ENCODE data around the gene ARPC4. TPM values are rescaled to one million over a fixed set of nuclear protein-coding genes. Genes with fewer than 3 reads are reported as not detected.

ARPC4 gene
- total RNA-seq, 1 donor from 2014 or later: 129 TPM

DNA sequence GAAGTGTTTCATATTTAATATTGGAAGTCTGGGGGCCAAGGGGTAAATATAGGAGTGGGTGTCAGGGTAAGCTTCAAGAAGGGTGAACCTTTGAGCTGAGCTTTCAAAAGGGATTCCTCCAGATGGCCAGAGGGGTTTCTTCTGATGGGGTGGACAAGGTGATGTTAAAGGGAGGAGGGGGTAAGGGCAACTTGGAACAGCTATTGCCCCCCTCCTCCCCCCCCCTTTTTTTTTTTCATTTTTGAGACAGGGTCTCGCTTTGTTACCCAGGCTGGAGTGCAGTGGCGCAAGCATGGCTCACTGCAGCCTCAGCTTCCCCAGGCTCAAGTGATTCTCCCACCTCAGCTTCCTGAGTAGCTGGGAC is 15.1 kb downstream of the ARPC4 start:
- Mint-ChIP-seq H3K4me3 (ENCODE audit: low read depth) (no peak overlapping the region), H3K27me3 (peaks cover 13% of the 10 kb centered on the region), H3K9me3 (ENCODE audit: low read depth) (no peaks in the 10 kb centered on the region), H3K36me3 (ENCODE audit: insufficient read depth) (peaks cover 13% of the 10 kb centered on the region), H3K4me1 (ENCODE audit: low read depth) (peaks cover 9% of the 10 kb centered on the region), H3K27ac (no peak overlapping the region)
- no peak for DNase-seq (ENCODE audit: low spot score, unreplicated experiment)
- TF ChIP-seq, protein P1, sequence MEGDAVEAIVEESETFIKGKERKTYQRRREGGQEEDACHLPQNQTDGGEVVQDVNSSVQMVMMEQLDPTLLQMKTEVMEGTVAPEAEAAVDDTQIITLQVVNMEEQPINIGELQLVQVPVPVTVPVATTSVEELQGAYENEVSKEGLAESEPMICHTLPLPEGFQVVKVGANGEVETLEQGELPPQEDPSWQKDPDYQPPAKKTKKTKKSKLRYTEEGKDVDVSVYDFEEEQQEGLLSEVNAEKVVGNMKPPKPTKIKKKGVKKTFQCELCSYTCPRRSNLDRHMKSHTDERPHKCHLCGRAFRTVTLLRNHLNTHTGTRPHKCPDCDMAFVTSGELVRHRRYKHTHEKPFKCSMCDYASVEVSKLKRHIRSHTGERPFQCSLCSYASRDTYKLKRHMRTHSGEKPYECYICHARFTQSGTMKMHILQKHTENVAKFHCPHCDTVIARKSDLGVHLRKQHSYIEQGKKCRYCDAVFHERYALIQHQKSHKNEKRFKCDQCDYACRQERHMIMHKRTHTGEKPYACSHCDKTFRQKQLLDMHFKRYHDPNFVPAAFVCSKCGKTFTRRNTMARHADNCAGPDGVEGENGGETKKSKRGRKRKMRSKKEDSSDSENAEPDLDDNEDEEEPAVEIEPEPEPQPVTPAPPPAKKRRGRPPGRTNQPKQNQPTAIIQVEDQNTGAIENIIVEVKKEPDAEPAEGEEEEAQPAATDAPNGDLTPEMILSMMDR (IDR thresholded peaks at IDR 0.05; ENCODE audit: unreplicated experiment): no peak

DNA sequence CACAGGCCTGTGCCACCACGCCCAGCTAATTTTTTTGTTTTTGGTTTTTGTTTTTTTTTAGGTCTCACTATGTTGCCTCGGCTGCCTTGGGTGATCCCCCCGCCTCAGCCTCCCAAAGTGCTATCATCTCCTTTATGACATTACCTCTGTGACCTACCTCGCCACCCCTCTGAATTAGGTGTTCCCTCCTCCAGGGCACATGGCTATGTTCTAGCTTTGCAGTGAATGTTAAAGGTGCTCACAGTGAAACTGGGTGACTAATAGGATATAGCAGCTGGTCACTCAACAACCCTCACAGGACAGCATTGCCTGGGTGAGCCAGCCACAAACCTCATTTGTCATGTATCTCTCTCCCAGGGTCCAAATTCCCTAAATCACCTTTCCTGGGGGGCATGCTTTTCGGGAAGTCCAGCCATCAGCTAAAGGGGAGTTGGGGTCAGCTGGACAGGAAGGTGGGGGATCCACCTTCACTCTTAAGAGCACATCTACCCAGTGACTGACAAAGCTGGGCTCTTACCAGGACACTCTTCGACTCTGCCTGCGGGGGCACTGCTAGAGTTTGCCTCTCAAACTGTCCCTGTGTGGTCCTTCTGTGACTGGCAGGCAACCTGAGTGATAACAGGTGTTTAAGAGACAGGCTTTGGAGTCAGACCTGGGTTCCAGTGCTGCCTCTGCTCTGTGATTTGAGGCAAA is 15.6 kb downstream of the ARPC4 start:
- Mint-ChIP-seq H3K27ac (no peak overlapping the region), H3K9me3 (ENCODE audit: low read depth) (no peaks in the 10 kb centered on the region), H3K27me3 (peaks cover 13% of the 10 kb centered on the region), H3K36me3 (ENCODE audit: insufficient read depth) (peaks cover 9% of the 10 kb centered on the region), H3K4me1 (ENCODE audit: low read depth) (peaks cover 9% of the 10 kb centered on the region), H3K4me3 (ENCODE audit: low read depth) (no peak overlapping the region)
- TF ChIP-seq, protein P1 (IDR thresholded peaks at IDR 0.05; ENCODE audit: unreplicated experiment): peak; percentile 32
- no peak for DNase-seq (ENCODE audit: low spot score, unreplicated experiment)

DNA sequence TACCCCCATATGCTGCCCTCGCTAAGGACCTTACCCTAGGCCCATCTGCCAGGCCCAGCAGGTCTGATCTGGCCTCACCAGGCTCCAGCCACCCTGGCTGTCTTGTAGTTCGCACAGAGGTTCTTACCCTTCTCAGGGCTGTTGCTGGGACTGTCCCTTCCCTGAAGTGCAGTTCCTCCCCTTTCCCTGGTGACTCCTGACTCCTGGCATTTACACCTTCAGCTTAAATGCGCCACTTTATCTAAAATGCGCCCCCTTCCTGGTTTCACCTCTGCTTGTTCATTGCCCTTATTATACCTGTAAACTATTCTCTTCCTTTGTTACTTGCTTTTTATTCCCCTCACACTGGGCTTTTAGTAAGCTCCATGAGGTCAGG is 16.3 kb downstream of the ARPC4 start:
- no peak for DNase-seq (ENCODE audit: low spot score, unreplicated experiment)
- H3K9me3 Mint-ChIP-seq (ENCODE audit: low read depth): no peaks in the 10 kb centered on the region
- peaks cover 13% of the 10 kb centered on the region for H3K27me3 Mint-ChIP-seq
- peaks cover 9% of the 10 kb centered on the region for H3K4me1 Mint-ChIP-seq (ENCODE audit: low read depth)
- peak overlapping the region; percentile 79 for H3K4me3 Mint-ChIP-seq (ENCODE audit: low read depth)
- peak overlapping the region; percentile 95 for H3K27ac Mint-ChIP-seq
- peaks cover 5% of the 10 kb centered on the region for H3K36me3 Mint-ChIP-seq (ENCODE audit: insufficient read depth)
- TF ChIP-seq, protein P1 (IDR thresholded peaks at IDR 0.05; ENCODE audit: unreplicated experiment): no peak

DNA sequence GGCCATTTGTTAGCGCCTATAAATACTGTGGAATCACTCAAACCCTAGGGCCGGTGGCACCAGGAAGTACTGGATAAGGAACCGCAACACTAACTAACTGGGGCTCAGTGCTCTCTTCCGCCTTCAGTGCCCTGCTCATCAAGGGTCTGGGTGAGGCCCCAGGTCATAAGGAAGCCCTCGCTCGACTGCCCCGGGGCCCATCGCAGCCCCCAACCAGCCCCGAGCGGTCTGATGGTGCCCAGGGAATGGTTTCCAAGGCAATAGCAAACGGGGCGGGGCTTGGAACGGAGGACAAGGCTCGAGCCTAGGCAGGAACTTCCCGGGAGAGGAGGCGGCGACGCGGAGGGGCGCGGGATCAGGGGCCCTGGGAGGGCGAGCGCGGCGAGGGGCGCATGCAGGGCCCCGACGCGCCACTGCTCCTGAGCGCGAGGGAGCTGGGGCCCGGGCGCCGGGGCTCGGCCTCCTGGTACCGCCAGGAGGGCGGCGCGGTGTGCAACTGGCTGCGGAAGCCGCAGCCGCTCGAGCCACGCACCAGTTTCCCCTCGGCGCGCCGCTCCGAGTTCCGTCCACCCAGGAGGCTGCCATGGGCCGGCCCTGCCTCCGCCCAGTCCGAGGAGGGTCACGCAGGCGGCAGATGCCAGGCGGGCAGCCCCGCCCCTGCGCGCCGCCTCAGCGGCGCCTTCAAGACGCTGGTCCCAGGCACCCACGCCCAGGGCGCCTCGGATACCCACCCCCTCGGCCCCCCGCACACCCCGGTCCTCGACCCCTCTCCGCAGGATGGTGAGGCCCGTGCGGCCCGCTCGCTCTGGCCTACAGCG is 16.9 kb downstream of the ARPC4 start, which contains the start of gene TTLL3:
TTLL3 (plus strand) TSS at position 648 of the 818 bp plus-strand sequence. CDS start 400 bp downstream, outside the sequence.
- Mint-ChIP-seq H3K4me3 (ENCODE audit: low read depth) (peak within 1 kb of the TSS; percentile 79), H3K36me3 (ENCODE audit: insufficient read depth) (peaks cover under 1% of the 10 kb centered on the region), H3K4me1 (ENCODE audit: low read depth) (peaks cover 9% of the 10 kb centered on the region), H3K9me3 (ENCODE audit: low read depth) (no peaks in the 10 kb centered on the region), H3K27ac (peak within 1 kb of the TSS; percentile 95), H3K27me3 (peaks cover 13% of the 10 kb centered on the region)
- TF ChIP-seq, protein P1 (IDR thresholded peaks at IDR 0.05; ENCODE audit: unreplicated experiment): no peak
- peak; percentile 43 for DNase-seq (ENCODE audit: low spot score, unreplicated experiment)

DNA sequence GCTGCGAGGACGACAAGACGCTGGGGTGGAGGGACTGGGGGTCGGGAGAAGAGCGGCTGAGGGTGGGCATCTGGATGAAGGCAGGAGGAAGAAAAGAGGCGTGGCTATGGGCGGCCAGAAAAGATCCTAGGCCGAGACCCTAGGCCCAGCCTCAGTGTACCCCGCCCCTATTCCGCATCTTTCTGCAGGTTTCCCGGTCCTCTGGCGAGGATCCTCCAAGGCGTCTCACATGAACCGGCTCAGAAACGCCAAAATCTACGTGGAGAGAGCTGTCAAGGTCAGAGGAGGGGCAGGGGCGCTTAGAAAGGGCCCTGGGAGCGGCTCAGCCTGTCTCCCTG is 17.5 kb downstream of the ARPC4 start:
- no peaks in the 10 kb centered on the region for H3K9me3 Mint-ChIP-seq (ENCODE audit: low read depth)
- peak overlapping the region; percentile 59 for H3K27ac Mint-ChIP-seq
- DNase-seq (ENCODE audit: low spot score, unreplicated experiment): no peak
- H3K27me3 Mint-ChIP-seq: peaks cover 13% of the 10 kb centered on the region
- peak overlapping the region; percentile 75 for H3K4me3 Mint-ChIP-seq (ENCODE audit: low read depth)
- H3K36me3 Mint-ChIP-seq (ENCODE audit: insufficient read depth): no peaks in the 10 kb centered on the region
- H3K4me1 Mint-ChIP-seq (ENCODE audit: low read depth): peaks cover 9% of the 10 kb centered on the region
- TF ChIP-seq, protein P1 (IDR thresholded peaks at IDR 0.05; ENCODE audit: unreplicated experiment): no peak
